IMR-90 (cell line): Measurements from ENCODE around the gene HSD17B3. TPM values are rescaled to one million over a fixed set of nuclear protein-coding genes. Genes with fewer than 3 reads are reported as not detected.

ENCODE experiments used
- ATAC-seq: fragments of 200-7000 bp; cut with Tn5 transposase; 2 replicates; pipeline ENCODE4 v1.9.1; 2020; ENCODE audit warnings: low read depth, mild to moderate bottlenecking, moderate library complexity
- BruUV-seq: library from RNA; stranded (reverse); fragments of 400-500 nt; replicated peaks from 2 replicates; lab custom pipeline; 2021; lab: Mats Ljungman, UMichigan
- CTCF ChIA-PET: fragments of 300-600 bp; formaldehyde crosslinking; extraction: SDS; loops from one replicate; lab custom pipeline; 2021; ENCODE audit warnings: antibody characterized with exemption; lab: Yijun Ruan, JAX
- POLR2A ChIA-PET: fragments of 300-600 bp; sonication (Branson Sonifier 250); formaldehyde crosslinking; loops from one replicate; lab custom pipeline; 2022; ENCODE audit warnings: antibody characterized with exemption; ENCODE audit not compliant: unreplicated experiment; lab: Charles Lee
- DNase-seq: peaks from one replicate; pipeline ENCODE4 v3.0.0; 2013
- H2AFZ ChIP-seq: replicated peaks from 2 replicates; pipeline ENCODE3; 2013; ENCODE audit warnings: low read length, mild to moderate bottlenecking; ENCODE audit not compliant: poor library complexity
- H2AK5ac ChIP-seq: 2 replicates; pipeline ENCODE4 v1.6.1; 2013; ENCODE audit warnings: low read depth, low read length, inconsistent platforms
- H2AK9ac ChIP-seq: replicated peaks from 2 replicates; pipeline ENCODE3; 2013; ENCODE audit warnings: mild to moderate bottlenecking, low read depth, low read length, moderate library complexity; ENCODE audit not compliant: poor library complexity
- H2BK120ac ChIP-seq: 2 replicates; pipeline ENCODE4 v1.6.1; 2013; ENCODE audit warnings: low read depth, low read length, inconsistent platforms
- H2BK15ac ChIP-seq: 3 replicates; pipeline ENCODE4 v1.6.1; 2013; ENCODE audit warnings: low read depth, low read length, inconsistent platforms
- H2BK20ac ChIP-seq: 2 replicates; pipeline ENCODE4 v1.6.1; 2013; ENCODE audit warnings: low read depth, mild to moderate bottlenecking, inconsistent platforms, low read length, moderate library complexity
- H2BK5ac ChIP-seq: 2 replicates; pipeline ENCODE4 v1.6.1; 2013; ENCODE audit warnings: mild to moderate bottlenecking, low read depth, low read length, inconsistent platforms; ENCODE audit not compliant: poor library complexity, severe bottlenecking
- H3K14ac ChIP-seq: replicated peaks from 2 replicates; pipeline ENCODE4 v1.6.1; 2013; ENCODE audit warnings: low read depth, low read length, inconsistent platforms
- H3K18ac ChIP-seq: 2 replicates; pipeline ENCODE4 v1.6.1; 2013; ENCODE audit warnings: low read depth, low read length, control low read depth
- H3K23ac ChIP-seq: 2 replicates; pipeline ENCODE4 v1.6.1; 2013; ENCODE audit warnings: low read depth, low read length, inconsistent platforms
- H3K27ac ChIP-seq: 2 replicates; pipeline ENCODE4 v1.5.1; 2013; ENCODE audit warnings: mild to moderate bottlenecking, control low read depth, low read length; ENCODE audit not compliant: insufficient read depth
- H3K27me3 ChIP-seq: 2 replicates; pipeline ENCODE4 v1.6.1; 2013; ENCODE audit warnings: low read length; ENCODE audit not compliant: control insufficient read depth, insufficient read depth
- H3K36me3 ChIP-seq: 2 replicates; pipeline ENCODE4 v1.6.1; 2013; ENCODE audit warnings: low read length, mixed read lengths; ENCODE audit not compliant: control insufficient read depth, insufficient read depth
- H3K4ac ChIP-seq: 2 replicates; pipeline ENCODE4 v1.6.1; 2013; ENCODE audit warnings: low read depth, low read length, inconsistent platforms
- H3K4me1 ChIP-seq: 2 replicates; pipeline ENCODE4 v1.6.1; 2013; ENCODE audit warnings: low read length, mixed read lengths; ENCODE audit not compliant: control insufficient read depth, insufficient read depth
- H3K4me2 ChIP-seq: 2 replicates; pipeline ENCODE4 v1.6.1; 2013; ENCODE audit warnings: low read depth, mild to moderate bottlenecking, control low read depth, low read length, moderate library complexity
- H3K4me3 ChIP-seq: 2 replicates; pipeline ENCODE4 v1.5.1; 2013; ENCODE audit warnings: low read depth, mild to moderate bottlenecking, control low read depth, low read length, moderate library complexity; ENCODE audit not compliant: insufficient read depth
- H3K56ac ChIP-seq: 2 replicates; pipeline ENCODE4 v1.6.1; 2013; ENCODE audit warnings: low read length, inconsistent platforms; ENCODE audit not compliant: insufficient read depth; ENCODE audit errors: extremely low read depth
- H3K79me1 ChIP-seq, 2 experiments: 2 replicates each; pipeline ENCODE4 v1.6.1; 2013; ENCODE audit warnings: low read length in 2 of 2, inconsistent platforms in 1 of 2, low read depth in 1 of 2
- H3K9ac ChIP-seq: 2 replicates; pipeline ENCODE4 v1.6.1; 2013; ENCODE audit warnings: low read depth, low read length, control low read depth
- H3K9me1 ChIP-seq: 2 replicates; pipeline ENCODE4 v1.6.1; 2013; ENCODE audit warnings: low read length, inconsistent platforms; ENCODE audit not compliant: insufficient read depth
- H3K9me3 ChIP-seq: 2 replicates; pipeline ENCODE4 v1.6.1; 2013; ENCODE audit warnings: low read length; ENCODE audit not compliant: control insufficient read depth, insufficient read depth
- H4K20me1 ChIP-seq: 2 replicates; pipeline ENCODE4 v1.6.1; 2013; ENCODE audit warnings: low read length, inconsistent platforms; ENCODE audit not compliant: insufficient read depth
- H4K5ac ChIP-seq: 2 replicates; pipeline ENCODE4 v1.6.1; 2013; ENCODE audit warnings: mild to moderate bottlenecking, low read depth, low read length, control low read depth
- H4K8ac ChIP-seq, 2 experiments: 2 replicates each; pipeline ENCODE4 v1.6.1; 2013; ENCODE audit warnings: low read depth in 2 of 2, low read length in 2 of 2, control low read depth in 1 of 2, inconsistent platforms in 1 of 2
- H4K91ac ChIP-seq: 2 replicates; pipeline ENCODE4 v1.6.1; 2013; ENCODE audit warnings: low read depth, low read length, inconsistent platforms; ENCODE audit not compliant: insufficient read depth
- BHLHE40 ChIP-seq: fragments of 150-350 bp; IDR thresholded peaks from 2 replicates; pipeline ENCODE4 v1.6.1; 2016; ENCODE audit warnings: mild to moderate bottlenecking, low read depth, low read length
- CEBPB ChIP-seq: IDR thresholded peaks from 2 replicates; pipeline ENCODE4 v1.6.1; 2012; ENCODE audit warnings: low read depth, low read length, improper control_type of control experiment
- CHD1 ChIP-seq: IDR thresholded peaks from 2 replicates; pipeline ENCODE4 v1.6.1; 2012; ENCODE audit warnings: low read depth, low read length, improper control_type of control experiment
- FOS ChIP-seq: fragments of 150-350 bp; IDR thresholded peaks from 2 replicates; pipeline ENCODE4 v1.6.1; 2016; ENCODE audit warnings: low read depth, low read length
- MAFK ChIP-seq: IDR thresholded peaks from 2 replicates; pipeline ENCODE4 v1.6.1; 2012; ENCODE audit warnings: low read depth, low read length, improper control_type of control experiment
- MAZ ChIP-seq: IDR thresholded peaks from 2 replicates; pipeline ENCODE4 v1.6.1; 2012; ENCODE audit warnings: low read depth, mild to moderate bottlenecking, low read length, improper control_type of control experiment, moderate library complexity, borderline replicate concordance
- MXI1 ChIP-seq: IDR thresholded peaks from 2 replicates; pipeline ENCODE4 v1.6.1; 2012; ENCODE audit warnings: low read depth, mild to moderate bottlenecking, low read length, moderate library complexity, borderline replicate concordance
- NFE2L2 ChIP-seq: fragments of 150-350 bp; IDR thresholded peaks from 2 replicates; pipeline ENCODE4 v1.6.1; 2016; ENCODE audit warnings: low read depth, mild to moderate bottlenecking, low read length
- POLR2A ChIP-seq: IDR thresholded peaks from 2 replicates; pipeline ENCODE4 v1.6.1; 2012; ENCODE audit warnings: mild to moderate bottlenecking, low read depth, low read length
- RAD21 ChIP-seq: IDR thresholded peaks from 2 replicates; pipeline ENCODE4 v1.6.1; 2012; ENCODE audit warnings: low read length, improper control_type of control experiment
- RCOR1 ChIP-seq: IDR thresholded peaks from 2 replicates; pipeline ENCODE4 v1.6.1; 2012; ENCODE audit warnings: mild to moderate bottlenecking, low read length, improper control_type of control experiment; ENCODE audit not compliant: insufficient replicate concordance
- RFX5 ChIP-seq: IDR thresholded peaks from 2 replicates; pipeline ENCODE4 v1.8.0; 2012; ENCODE audit warnings: low read depth, mild to moderate bottlenecking, low read length, moderate library complexity
- SMC3 ChIP-seq: fragments of 150-350 bp; IDR thresholded peaks from 2 replicates; pipeline ENCODE4 v1.6.1; 2016; ENCODE audit warnings: low read depth, mild to moderate bottlenecking, antibody characterized with exemption, low read length, moderate library complexity
- WGBS, 2 experiments: methylation state at CpG; one replicate each; pipeline versions ENCODE4 v1.1.5 to v1.1.7; 2013; ENCODE audit warnings: missing lambda C conversion rate in 2 of 2; ENCODE audit not compliant: insufficient read length in 1 of 2; ENCODE audit errors: extremely low coverage in 2 of 2; 5-methylcytosine and 5-hydroxymethylcytosine counted together
- dilution Hi-C: fragments of 300-500 bp; cut with HindIII; formaldehyde crosslinking; loops from one replicate; pipeline ENCODE4 v1.14.3; 2018; ENCODE audit warnings: low sequenced_read_pairs; ENCODE audit not compliant: unreplicated experiment
- in situ Hi-C: fragments of 300-500 bp; cut with MboI; formaldehyde crosslinking; loops from 3 replicates; pipeline ENCODE4 v1.14.3; 2019; ENCODE audit warnings: low sequenced_read_pairs, inconsistent platforms, mixed read lengths
- intact Hi-C: fragments of 100-400 bp; cut with micrococcal nuclease; formaldehyde crosslinking; loops from 2 replicates; pipeline ENCODE4 v1.10.0; 2022
- polyA plus RNA-seq, 3 experiments: library from polyadenylated mRNA; depleted of rRNA; stranded (reverse); fragments of >200 nt; gene quantifications; 2 replicates each; pipeline ENCODE4 v1.2.3, GENCODE V29; 2012; ENCODE audit warnings: low replicate concordance in 1 of 3
- total RNA-seq: library from RNA; depleted of rRNA; stranded (reverse); fragments of >200 nt; gene quantifications from 2 replicates; pipeline ENCODE4 v1.2.3, GENCODE V29; 2012
- TF ChIP-seq, protein P1 (sequence below): conservative IDR thresholded peaks from 2 replicates; pipeline ENCODE4 v1.5.1; 2012; ENCODE audit warnings: mild to moderate bottlenecking, low read depth, low read length, improper control_type of control experiment
- TF ChIP-seq, protein P2 (sequence below): fragments of 150-350 bp; IDR thresholded peaks from 2 replicates; pipeline ENCODE4 v1.6.1; 2016; ENCODE audit warnings: low read depth, mild to moderate bottlenecking, low read length, moderate library complexity, borderline replicate concordance

The HSD17B3 gene
- total and polyA plus RNA-seq, 2 of the 4 experiments (the other 2 are of a cell fraction): 0.18 TPM; not detected in 1

DNA sequence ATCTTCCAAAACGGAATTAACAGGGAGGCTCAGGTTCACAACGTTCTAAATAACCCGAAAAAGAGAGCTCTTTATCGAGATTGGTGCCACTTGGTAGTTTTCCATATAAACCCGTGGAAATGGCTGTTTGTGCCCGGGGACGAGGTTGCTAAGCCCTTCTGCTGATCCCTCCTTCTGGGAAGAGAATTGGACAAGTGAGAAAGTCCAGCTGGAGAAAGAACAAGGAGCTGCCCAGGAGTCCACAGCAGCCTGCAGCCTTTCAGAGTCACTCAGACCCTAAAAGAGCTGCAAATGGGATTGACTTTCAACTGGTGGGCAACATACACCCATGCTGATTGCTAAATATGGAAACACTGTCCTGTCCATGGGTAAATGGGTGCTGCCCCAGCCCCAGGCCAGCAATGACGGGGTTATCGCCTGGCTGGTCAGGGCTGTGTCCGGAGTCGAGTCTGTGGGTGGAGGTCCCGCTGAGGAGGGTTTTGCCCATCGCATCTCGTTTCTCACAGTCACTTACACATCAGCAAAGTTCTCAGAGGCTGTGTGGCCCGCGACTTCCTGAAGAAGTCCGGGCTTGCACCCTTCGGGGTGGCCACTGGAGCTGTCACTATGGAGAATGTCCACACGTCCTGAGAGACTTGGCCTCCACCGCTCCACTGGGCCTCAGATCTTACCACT lies 40.7 kb upstream of the HSD17B3 start:
- Histone ChIP-seq H2AK9ac (peak overlapping the region; percentile 61), H2BK15ac (peak overlapping the region; percentile 67; the same call in 2 of the 3 replicates), H3K14ac (peak overlapping the region; percentile 67), H2AK5ac (peak overlapping the region; percentile 87; the same call in 1 of the 2 replicates), H3K23ac (0 out of 2 replicates have a peak overlapping the region, but pooled peaks have one; percentile 18), H3K36me3 (0 out of 2 replicates have a peak, but pooled peaks cover 2% of the 10 kb centered on the region), H3K9me1 (peaks cover 9% of the 10 kb centered on the region), H3K9ac (no peak overlapping the region), H3K27ac (no peak overlapping the region), H2AFZ (peak overlapping the region; percentile 2), H3K4me3 (no peak overlapping the region), H3K4me1 (peaks cover 8% of the 10 kb centered on the region), H2BK5ac (no peak overlapping the region), H4K8ac (peak overlapping the region in 1 of 2 experiments; percentile 32; a peak in 1 of 4 replicates), H3K27me3 (no peaks in the 10 kb centered on the region), H3K9me3 (no peaks in the 10 kb centered on the region), H3K4ac (peak overlapping the region; percentile 31; the same call in 1 of the 2 replicates), H4K20me1 (no peaks in the 10 kb centered on the region), H3K18ac (peak overlapping the region; percentile 18; the same call in 1 of the 2 replicates), H4K91ac (peak overlapping the region; percentile 18; the same call in 1 of the 2 replicates), H3K56ac (no peak overlapping the region), H2BK20ac (peak overlapping the region; percentile 62), H4K5ac (no peak overlapping the region; the same call in 1 of the 2 replicates), H3K79me1 (peaks cover 3 to 7% of the 10 kb centered on the region in 2 experiments; a peak in 1 of 4 replicates), H2BK120ac (peak overlapping the region; percentile 23; the same call in 1 of the 2 replicates), H3K4me2 (no peak overlapping the region)
- intact Hi-C loops (loop anchor here (5.0 kb wide), 2 partner anchors 75 to 225 kb away; partner anchors contain the start of gene ZNF367), dilution Hi-C loops (no loop called here), in situ Hi-C loops (no loop called here)
- WGBS, 2 experiments: 47% methylated on average over 9 of the region's 20 CpGs; no CpG with 5 or more reads in 1 of the 2 experiments
- ATAC-seq (no peak), DNase-seq (no peak)
- CTCF ChIA-PET: no interaction called here
- POLR2A ChIA-PET: no interaction called here
- BruUV-seq: no TSS peak
- TF ChIP-seq MXI1: no peak
- no peak for TF ChIP-seq POLR2A
- TF ChIP-seq MAFK: no peak
- TF ChIP-seq RAD21: no peak
- no peak for TF ChIP-seq NFE2L2
- TF ChIP-seq, protein P1, sequence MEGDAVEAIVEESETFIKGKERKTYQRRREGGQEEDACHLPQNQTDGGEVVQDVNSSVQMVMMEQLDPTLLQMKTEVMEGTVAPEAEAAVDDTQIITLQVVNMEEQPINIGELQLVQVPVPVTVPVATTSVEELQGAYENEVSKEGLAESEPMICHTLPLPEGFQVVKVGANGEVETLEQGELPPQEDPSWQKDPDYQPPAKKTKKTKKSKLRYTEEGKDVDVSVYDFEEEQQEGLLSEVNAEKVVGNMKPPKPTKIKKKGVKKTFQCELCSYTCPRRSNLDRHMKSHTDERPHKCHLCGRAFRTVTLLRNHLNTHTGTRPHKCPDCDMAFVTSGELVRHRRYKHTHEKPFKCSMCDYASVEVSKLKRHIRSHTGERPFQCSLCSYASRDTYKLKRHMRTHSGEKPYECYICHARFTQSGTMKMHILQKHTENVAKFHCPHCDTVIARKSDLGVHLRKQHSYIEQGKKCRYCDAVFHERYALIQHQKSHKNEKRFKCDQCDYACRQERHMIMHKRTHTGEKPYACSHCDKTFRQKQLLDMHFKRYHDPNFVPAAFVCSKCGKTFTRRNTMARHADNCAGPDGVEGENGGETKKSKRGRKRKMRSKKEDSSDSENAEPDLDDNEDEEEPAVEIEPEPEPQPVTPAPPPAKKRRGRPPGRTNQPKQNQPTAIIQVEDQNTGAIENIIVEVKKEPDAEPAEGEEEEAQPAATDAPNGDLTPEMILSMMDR: no peak
- no peak for TF ChIP-seq CEBPB
- TF ChIP-seq BHLHE40: no peak
- no peak for TF ChIP-seq RFX5
- TF ChIP-seq MAZ: no peak
- TF ChIP-seq CHD1: no peak
- no peak for TF ChIP-seq FOS
- TF ChIP-seq RCOR1: no peak
- TF ChIP-seq, protein P2, sequence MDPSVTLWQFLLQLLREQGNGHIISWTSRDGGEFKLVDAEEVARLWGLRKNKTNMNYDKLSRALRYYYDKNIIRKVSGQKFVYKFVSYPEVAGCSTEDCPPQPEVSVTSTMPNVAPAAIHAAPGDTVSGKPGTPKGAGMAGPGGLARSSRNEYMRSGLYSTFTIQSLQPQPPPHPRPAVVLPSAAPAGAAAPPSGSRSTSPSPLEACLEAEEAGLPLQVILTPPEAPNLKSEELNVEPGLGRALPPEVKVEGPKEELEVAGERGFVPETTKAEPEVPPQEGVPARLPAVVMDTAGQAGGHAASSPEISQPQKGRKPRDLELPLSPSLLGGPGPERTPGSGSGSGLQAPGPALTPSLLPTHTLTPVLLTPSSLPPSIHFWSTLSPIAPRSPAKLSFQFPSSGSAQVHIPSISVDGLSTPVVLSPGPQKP: no peak
- no peak for TF ChIP-seq SMC3
